ENCODE measurements around the gene HIVEP3. TPM values are rescaled to one million over a fixed set of nuclear protein-coding genes. Genes with fewer than 3 reads are reported as not detected.

HIVEP3 gene
- total RNA-seq, 1 experiment from 2014 or later: 3.1 TPM

- no peak for DNase-seq (ENCODE audit: low spot score)
- no peaks in the 10 kb centered on the region for H3K36me3 ChIP-seq (ENCODE audit: insufficient read depth, low read length, poor library complexity, severe bottlenecking)
- H3K9me3 ChIP-seq (ENCODE audit: low read depth, low read length, poor library complexity, severe bottlenecking): no peaks in the 10 kb centered on the region
- intact Hi-C loops (cut with micrococcal nuclease; ENCODE audit: unreplicated experiment): no loop called here
- ChIA-PET CTCF (no interaction called here), POLR2A (ENCODE audit: low non-redundant PET) (no interaction called here)
- no peak overlapping the region for H3K27ac ChIP-seq (ENCODE audit: low read depth, low read length, poor library complexity, severe bottlenecking)
- TF ChIP-seq CTCF (conservative IDR thresholded peaks at IDR 0.05; ENCODE audit: low read depth, low read length): no peak
- TF ChIP-seq EZH2 (IDR thresholded peaks at IDR 0.05; ENCODE audit: borderline replicate concordance, low read depth, low read length, poor library complexity, severe bottlenecking): no peak
- H3K4me1 ChIP-seq (ENCODE audit: insufficient read depth, low read length, poor library complexity, severe bottlenecking): peaks cover 2% of the 10 kb centered on the region
- no TSS peak for BruUV-seq (replicated peaks)
- no peaks in the 10 kb centered on the region for H3K27me3 ChIP-seq (replicated peaks; ENCODE audit: insufficient read depth, low read depth, low read length, poor library complexity)
- H3K4me3 ChIP-seq (ENCODE audit: low read depth, low read length, poor library complexity, severe bottlenecking): no peak overlapping the region
Measured at GRCh38 chr1:41788427-41788826, 130.3 kb downstream of the HIVEP3 start.

GRCh38 chr1:41784531-41785274, 134.0 kb downstream of the HIVEP3 start:
- no peak for TF ChIP-seq EZH2 (IDR thresholded peaks at IDR 0.05; ENCODE audit: borderline replicate concordance, low read depth, low read length, poor library complexity, severe bottlenecking)
- no peak for TF ChIP-seq CTCF (conservative IDR thresholded peaks at IDR 0.05; ENCODE audit: low read depth, low read length)
- CTCF ChIA-PET: no interaction called here

GRCh38 chr1:41783189-41783639, 135.5 kb downstream of the HIVEP3 start:
- peaks cover 12% of the 10 kb centered on the region for H3K4me1 ChIP-seq (ENCODE audit: insufficient read depth, low read length, poor library complexity, severe bottlenecking)
- no peak overlapping the region for H3K4me3 ChIP-seq (ENCODE audit: low read depth, low read length, poor library complexity, severe bottlenecking)
- no peak for TF ChIP-seq CTCF (conservative IDR thresholded peaks at IDR 0.05; ENCODE audit: low read depth, low read length)
- TF ChIP-seq EZH2 (IDR thresholded peaks at IDR 0.05; ENCODE audit: borderline replicate concordance, low read depth, low read length, poor library complexity, severe bottlenecking): no peak
- peak; percentile 91 for DNase-seq (ENCODE audit: low spot score)
- ChIA-PET POLR2A (ENCODE audit: low non-redundant PET) (interaction anchor here (0.6 to 0.7 kb wide), 2 partner anchors 16 to 103 kb away, joined by 3 to 22 read pairs; no protein-coding TSS in a partner anchor), CTCF (no interaction called here)
- no peaks in the 10 kb centered on the region for H3K27me3 ChIP-seq (replicated peaks; ENCODE audit: insufficient read depth, low read depth, low read length, poor library complexity)
- no TSS peak for BruUV-seq (replicated peaks)
- no peaks in the 10 kb centered on the region for H3K36me3 ChIP-seq (ENCODE audit: insufficient read depth, low read length, poor library complexity, severe bottlenecking)
- no peaks in the 10 kb centered on the region for H3K9me3 ChIP-seq (ENCODE audit: low read depth, low read length, poor library complexity, severe bottlenecking)
- no peak overlapping the region for H3K27ac ChIP-seq (ENCODE audit: low read depth, low read length, poor library complexity, severe bottlenecking)
- intact Hi-C loops (cut with micrococcal nuclease; ENCODE audit: unreplicated experiment): no loop called here

More at GRCh38 chr1:41784531-41785274, 134.0 kb downstream of the HIVEP3 start:
- Histone ChIP-seq H3K4me3 (ENCODE audit: low read depth, low read length, poor library complexity, severe bottlenecking) (no peak overlapping the region), H3K9me3 (ENCODE audit: low read depth, low read length, poor library complexity, severe bottlenecking) (no peaks in the 10 kb centered on the region), H3K27me3 (replicated peaks; ENCODE audit: insufficient read depth, low read depth, low read length, poor library complexity) (no peaks in the 10 kb centered on the region), H3K27ac (ENCODE audit: low read depth, low read length, poor library complexity, severe bottlenecking) (no peak overlapping the region), H3K4me1 (ENCODE audit: insufficient read depth, low read length, poor library complexity, severe bottlenecking) (peaks cover 12% of the 10 kb centered on the region), H3K36me3 (ENCODE audit: insufficient read depth, low read length, poor library complexity, severe bottlenecking) (no peaks in the 10 kb centered on the region)
- POLR2A ChIA-PET (ENCODE audit: low non-redundant PET): no interaction called here
- intact Hi-C loops (cut with micrococcal nuclease; ENCODE audit: unreplicated experiment): no loop called here
- no TSS peak for BruUV-seq (replicated peaks)
- no peak for DNase-seq (ENCODE audit: low spot score)
